HK-2 (cell line): ENCODE data around the gene INPP5E.
"Not testable (repeated sequence)": the region's sequence is repeated elsewhere in the genome, so short reads cannot be mapped to it uniquely, and the experiment has no call there.

Experiments
- DNase-seq: peaks from one replicate; pipeline ENCODE4 v3.0.0-alpha.2; 2018; ENCODE audit not compliant: unreplicated experiment

INPP5E gene

DNA sequence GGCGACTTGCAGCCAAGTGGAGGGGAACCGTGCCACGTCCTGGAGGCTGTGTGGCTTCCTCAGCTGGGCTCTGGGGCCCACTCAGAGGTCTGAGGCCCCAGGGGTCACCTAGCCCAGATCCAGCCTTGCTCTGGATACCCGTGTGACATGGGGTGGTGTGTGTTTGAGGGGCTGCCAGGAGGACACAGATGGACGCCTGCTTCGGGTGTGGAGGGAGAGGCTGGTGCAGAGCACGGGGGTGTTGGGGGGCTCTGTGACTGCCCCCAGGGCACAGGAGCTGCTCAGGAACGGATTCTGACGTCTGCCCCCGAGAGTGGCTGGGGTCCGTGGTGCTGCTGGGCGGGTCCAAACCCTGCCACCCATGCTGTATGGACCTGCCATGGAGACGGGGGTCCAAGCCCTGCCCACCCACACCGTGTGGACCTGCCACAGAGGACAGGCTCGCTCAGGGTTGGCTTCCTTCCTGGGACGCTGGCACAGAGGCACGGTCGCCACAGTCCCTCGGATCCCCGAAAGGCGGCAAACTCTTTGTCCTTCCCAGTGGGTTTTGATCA, 10.5 kb downstream of the INPP5E start:
- no peak for DNase-seq

DNA sequence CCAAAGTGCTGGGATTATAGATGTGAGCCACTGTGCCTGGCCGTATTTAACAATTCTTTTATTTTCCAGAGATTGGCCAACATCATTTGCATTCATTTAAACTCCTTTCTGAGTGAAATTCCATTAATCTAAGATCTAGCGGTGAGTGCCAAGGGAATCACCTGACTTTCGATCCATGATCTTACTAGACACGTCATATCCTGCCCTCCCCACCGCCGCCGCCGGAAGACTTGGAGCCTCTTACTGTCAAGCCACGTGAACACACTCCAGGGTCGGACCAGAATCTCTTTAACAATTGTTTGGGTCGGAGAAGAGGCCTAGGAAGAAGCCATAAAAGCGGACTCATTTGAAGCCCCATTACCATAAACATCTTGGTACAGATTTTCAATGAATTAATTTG, 12.9 kb downstream of the INPP5E start:
- DNase-seq: no peak

- DNase-seq: not testable (repeated sequence)
These were observed 14.3 kb downstream of the INPP5E start for GRCh38 chr9:136425367-136425766.

DNA sequence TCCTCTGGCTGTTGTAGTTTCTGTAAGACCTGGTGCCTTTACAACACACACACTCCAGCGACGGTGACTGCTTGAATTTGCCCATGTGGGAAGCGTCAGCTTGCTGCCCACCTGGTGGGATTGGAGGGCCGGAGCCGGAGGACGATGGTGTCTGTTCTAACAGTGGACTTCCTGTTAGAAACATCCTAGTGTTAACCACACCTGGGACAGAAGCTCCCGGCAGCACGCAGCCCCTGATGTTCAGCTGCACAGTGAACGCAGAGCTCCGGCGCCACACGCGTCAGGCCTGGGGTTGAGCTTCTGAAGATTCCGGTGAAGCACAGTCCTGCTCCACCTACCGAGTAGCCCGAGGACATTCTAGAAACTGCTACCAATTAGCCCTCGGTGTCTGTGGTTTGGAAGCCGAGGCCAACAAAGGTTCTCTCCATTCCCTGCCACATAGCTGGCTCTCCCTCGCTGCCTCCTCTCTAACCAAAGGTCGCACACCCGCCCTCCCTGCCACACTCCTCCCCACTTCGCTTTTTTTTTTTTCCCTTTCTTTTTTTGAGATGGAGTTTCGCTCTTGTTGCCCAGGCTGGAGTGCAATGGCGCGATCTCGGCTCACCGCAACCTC, 14.8 kb downstream of the INPP5E start:
- no peak for DNase-seq

DNA sequence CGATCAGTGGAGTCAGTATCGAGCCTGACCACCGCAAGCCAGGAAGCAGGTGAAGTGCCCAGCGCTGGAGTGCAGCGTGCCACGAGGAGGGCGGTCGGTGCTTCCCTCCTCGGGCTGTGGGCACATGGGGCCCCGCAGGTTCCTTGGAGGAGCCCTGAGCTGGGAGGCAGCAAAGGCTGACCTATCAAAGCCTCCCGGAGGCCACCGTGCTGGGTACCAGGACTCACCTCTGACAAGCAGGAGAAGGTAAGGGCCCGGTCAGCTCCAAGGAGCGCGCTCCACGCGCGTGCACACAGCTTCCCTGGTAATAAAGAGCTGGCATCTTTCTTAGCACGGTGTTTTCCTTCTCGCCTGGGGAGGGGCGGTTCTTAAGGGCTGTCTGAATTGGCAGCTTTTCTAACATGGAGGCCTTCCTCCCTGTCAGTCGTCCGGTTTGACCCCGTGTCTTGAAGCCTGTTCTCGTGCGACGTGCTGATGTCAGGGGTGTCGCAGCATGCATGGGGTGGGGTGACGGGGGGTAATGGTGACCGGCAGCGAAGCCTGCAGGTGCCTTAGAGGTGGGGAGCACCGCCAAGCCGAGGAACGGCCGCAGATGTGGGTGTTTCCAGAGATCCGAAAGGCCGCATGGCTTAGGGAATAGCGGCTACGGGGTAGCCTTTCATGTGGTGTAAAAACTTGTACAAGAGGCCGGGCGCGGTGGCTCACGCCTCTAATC, 16.1 kb downstream of the INPP5E start:
- DNase-seq: no peak

GRCh38 chr9:136422876-136423275, 16.8 kb downstream of the INPP5E start:
- no peak for DNase-seq

- no peak for DNase-seq
These were observed 17.9 kb downstream of the INPP5E start for GRCh38 chr9:136421791-136422190.

DNA sequence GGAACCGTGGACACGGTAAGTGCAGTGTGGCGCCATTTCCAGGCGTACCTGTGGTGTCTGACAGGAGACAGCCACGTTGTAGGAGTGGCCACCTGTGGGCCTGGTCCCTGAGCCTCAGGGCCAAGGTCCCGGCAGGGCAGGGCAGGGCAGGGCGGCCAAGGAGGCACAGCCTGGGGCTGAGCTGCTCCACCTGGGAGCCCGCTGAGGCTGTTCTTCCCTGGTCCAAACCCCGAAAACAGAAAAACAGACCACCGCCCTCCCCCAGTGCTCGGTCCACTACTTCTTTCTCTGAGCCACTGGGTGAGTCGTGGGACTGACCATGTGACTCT, 20.6 kb downstream of the INPP5E start:
- no peak for DNase-seq

DNA sequence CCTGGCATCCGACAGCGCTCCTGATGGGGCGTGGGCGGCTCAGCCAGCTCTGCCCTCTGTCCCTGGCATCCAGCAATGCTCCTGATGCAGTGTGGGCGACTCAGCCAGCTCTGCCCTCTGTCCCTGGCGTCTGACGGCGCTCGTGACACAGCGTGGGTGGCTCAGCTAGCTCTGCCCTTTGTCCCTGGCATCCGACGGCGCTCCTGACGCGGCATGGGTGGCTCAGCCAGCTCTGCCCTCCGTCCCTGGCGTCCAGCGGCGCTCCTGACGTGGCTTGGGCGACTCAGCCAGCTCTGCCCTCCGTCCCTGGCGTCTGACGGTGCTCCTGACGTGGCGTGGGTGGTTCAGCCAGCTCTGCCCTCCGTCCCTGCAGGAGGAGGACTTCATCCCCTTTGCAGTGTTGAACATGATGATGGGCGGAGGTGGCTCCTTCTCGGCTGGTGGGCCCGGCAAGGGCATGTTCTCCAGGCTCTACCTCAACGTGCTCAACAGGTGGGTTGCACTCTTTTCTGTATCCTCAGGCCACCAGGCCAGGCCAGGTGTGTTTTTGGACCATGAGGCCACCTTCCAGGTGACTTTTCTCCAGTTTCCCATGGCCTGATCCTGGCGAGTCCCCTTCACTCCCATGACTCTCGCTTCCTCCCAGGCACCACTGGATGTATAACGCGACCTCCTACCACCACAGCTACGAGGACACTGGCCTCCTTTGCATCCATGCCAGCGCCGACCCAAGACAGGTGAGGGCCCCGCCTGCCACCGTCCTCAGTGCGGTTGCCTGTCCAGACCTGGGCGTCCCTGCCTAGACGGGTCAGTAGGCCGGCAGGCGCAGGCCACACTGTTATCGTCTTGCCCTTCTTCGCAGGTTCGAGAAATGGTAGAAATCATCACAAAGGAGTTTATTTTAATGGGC, 21.2 kb downstream of the INPP5E start:
- no peak for DNase-seq

DNA sequence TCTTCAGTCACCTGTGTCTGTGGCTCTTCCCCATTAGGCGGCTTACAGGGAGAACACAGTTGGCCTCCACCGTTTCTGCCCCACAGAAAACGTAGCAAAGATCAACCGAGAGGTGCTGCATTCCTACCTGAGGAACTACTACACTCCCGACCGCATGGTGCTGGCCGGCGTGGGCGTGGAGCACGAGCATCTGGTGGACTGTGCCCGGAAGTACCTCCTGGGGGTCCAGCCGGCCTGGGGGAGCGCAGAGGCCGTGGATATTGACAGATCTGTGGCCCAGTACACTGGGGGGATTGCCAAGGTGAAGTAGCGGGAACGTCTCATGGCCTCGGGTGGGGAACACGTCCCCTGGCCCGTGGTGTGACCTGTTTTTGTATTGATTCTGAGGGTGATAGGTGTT, 22.7 kb downstream of the INPP5E start:
- DNase-seq: no peak

- DNase-seq: no peak
These were observed 23.2 kb downstream of the INPP5E start for GRCh38 chr9:136416427-136416826.

- no peak for DNase-seq
These were observed 26.7 kb downstream of the INPP5E start for GRCh38 chr9:136412962-136413361.

GRCh38 chr9:136411378-136411777, 28.3 kb downstream of the INPP5E start:
- no peak for DNase-seq

- peak; percentile 92 for DNase-seq
These were observed 29.0 kb downstream of the INPP5E start, which contains the start of the genes ENTR1 and PMPCA for GRCh38 chr9:136410500-136411287. Gene ENTR1, minus strand, starts transcription at chr9:136410614. Its CDS starts 217 bp downstream, at chr9:136410397. Gene PMPCA, plus strand, starts transcription at chr9:136410658. Its CDS starts 11 bp downstream, at chr9:136410669.

GRCh38 chr9:136409557-136410455, 29.8 kb downstream of the INPP5E start:
- DNase-seq: peak; percentile 61

- DNase-seq: no peak
These were observed 31.7 kb downstream of the INPP5E start for GRCh38 chr9:136407911-136408310.

- DNase-seq: not testable (repeated sequence)
These were observed 32.6 kb downstream of the INPP5E start for GRCh38 chr9:136407061-136407460.

DNA sequence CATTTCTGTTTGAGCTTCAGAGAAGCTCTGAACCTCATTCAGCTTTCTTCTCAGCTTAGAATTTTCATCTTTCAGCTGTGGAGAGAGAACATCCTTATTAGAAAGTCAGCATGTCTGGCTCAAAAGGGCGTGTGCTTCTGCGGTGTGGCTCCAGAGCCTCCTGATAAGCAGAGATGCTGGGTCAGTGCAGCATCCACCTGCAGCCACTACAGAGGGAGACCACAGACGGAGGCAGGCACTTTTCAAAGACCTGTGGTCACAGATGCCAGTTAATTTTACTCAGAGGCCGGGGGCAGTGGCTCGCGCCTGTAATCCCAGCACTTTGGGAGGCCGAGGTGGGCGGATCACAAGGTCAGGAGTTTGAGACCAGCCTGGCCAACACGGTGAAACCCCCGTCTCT, 33.7 kb downstream of the INPP5E start:
- not testable (repeated sequence) for DNase-seq

GRCh38 chr9:136405481-136405880, 34.2 kb downstream of the INPP5E start:
- DNase-seq: no peak

GRCh38 chr9:136404801-136405136, 34.9 kb downstream of the INPP5E start:
- no peak for DNase-seq
